Measurements from ENCODE around the gene GDF2.

Gene GDF2

GRCh38 chr10:47335906-47336305 is 13.7 kb downstream of the GDF2 start:
- no peak for DNase-seq

- no peak for DNase-seq
These were observed 14.3 kb downstream of the GDF2 start for GRCh38 chr10:47336387-47337134.

- no peak for DNase-seq
These were observed 15.1 kb downstream of the GDF2 start for GRCh38 chr10:47337310-47337709.

GRCh38 chr10:47339186-47339735 is 17.0 kb downstream of the GDF2 start:
- no peak for DNase-seq

- no peak for DNase-seq
These were observed 17.7 kb downstream of the GDF2 start for GRCh38 chr10:47339759-47340607.

- peak; percentile 80 to 83 for DNase-seq
These were observed 18.4 kb downstream of the GDF2 start for GRCh38 chr10:47340608-47341170.

GRCh38 chr10:47344996-47345870 is 23.0 kb downstream of the GDF2 start:
- no peak for DNase-seq

GRCh38 chr10:47346581-47347302 is 24.5 kb downstream of the GDF2 start:
- DNase-seq: no peak

- no peak for DNase-seq
These were observed 25.0 kb downstream of the GDF2 start for GRCh38 chr10:47347303-47347675.

GRCh38 chr10:47348138-47348651 is 25.9 kb downstream of the GDF2 start, which contains the start of gene RBP3:
Gene RBP3, plus strand, starts transcription at chr10:47348363. Its CDS starts 122 bp downstream, at chr10:47348485.
- no peak for DNase-seq

- no peak for DNase-seq
These were observed 26.6 kb downstream of the GDF2 start for GRCh38 chr10:47348661-47349470.

- DNase-seq: no peak
These were observed 27.3 kb downstream of the GDF2 start for GRCh38 chr10:47349516-47349915.

GRCh38 chr10:47349941-47350371 is 27.7 kb downstream of the GDF2 start:
- DNase-seq: no peak

GRCh38 chr10:47350671-47351640 is 28.7 kb downstream of the GDF2 start:
- DNase-seq: no peak

- DNase-seq: no peak
These were observed 29.9 kb downstream of the GDF2 start for GRCh38 chr10:47351899-47352815.

GRCh38 chr10:47353351-47353750 is 31.1 kb downstream of the GDF2 start:
- no peak for DNase-seq

- no peak for DNase-seq
These were observed 31.9 kb downstream of the GDF2 start for GRCh38 chr10:47354165-47354564.

GRCh38 chr10:47354900-47355299 is 32.6 kb downstream of the GDF2 start:
- no peak for DNase-seq
